ENCODE data around the gene CPNE5.

CPNE5 gene

GRCh38 chr6:36695414-36695813, 143.8 kb downstream of the CPNE5 start:
- no peak for DNase-seq

GRCh38 chr6:36694616-36695015, 144.6 kb downstream of the CPNE5 start:
- no peak for DNase-seq

GRCh38 chr6:36692861-36693702, 146.2 kb downstream of the CPNE5 start:
- no peak for DNase-seq

- DNase-seq, result no peak
These were observed 147.0 kb downstream of the CPNE5 start for GRCh38 chr6:36692220-36692619.

- DNase-seq, result no peak
These were observed 147.6 kb downstream of the CPNE5 start for GRCh38 chr6:36691612-36692011.

GRCh38 chr6:36691011-36691410, 148.2 kb downstream of the CPNE5 start:
- DNase-seq, result no peak
